Measurements from ENCODE around the gene NCEH1.

DNA sequence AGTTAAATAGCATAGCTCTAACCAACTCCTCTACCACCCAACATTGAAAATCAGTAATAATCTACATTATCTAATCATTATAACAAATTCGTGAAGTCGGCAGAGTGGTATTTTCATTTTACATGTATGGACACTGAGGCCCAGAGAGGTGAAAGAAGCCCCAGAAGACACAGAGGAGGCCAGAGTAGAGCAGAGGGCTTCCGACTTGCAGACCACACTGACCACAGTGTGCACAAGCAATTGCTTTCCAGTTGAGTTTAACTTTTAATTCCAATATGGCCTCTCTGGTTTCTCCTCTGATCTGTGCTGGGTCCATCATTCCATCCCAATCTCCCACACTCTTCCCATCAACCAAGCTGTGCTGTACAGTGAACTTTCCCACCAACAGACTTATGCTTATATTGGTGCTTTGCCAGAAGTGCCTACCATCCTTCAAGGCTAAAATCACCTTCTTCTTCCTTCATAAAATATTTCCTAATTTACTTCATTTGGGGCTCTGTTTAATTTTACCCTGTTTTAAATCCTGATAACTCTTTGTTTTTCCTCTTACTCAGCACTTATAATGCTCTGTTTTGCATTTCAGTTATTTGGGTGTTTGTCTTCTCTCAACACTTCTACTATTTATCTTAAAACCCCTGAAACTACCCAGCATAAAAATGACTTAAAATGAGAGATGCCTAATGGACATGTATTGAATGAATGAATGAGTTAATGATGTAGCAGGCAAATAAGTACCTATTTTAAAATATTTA is 105.8 kb downstream of the NCEH1 start:
- TF ChIP-seq, protein P1, sequence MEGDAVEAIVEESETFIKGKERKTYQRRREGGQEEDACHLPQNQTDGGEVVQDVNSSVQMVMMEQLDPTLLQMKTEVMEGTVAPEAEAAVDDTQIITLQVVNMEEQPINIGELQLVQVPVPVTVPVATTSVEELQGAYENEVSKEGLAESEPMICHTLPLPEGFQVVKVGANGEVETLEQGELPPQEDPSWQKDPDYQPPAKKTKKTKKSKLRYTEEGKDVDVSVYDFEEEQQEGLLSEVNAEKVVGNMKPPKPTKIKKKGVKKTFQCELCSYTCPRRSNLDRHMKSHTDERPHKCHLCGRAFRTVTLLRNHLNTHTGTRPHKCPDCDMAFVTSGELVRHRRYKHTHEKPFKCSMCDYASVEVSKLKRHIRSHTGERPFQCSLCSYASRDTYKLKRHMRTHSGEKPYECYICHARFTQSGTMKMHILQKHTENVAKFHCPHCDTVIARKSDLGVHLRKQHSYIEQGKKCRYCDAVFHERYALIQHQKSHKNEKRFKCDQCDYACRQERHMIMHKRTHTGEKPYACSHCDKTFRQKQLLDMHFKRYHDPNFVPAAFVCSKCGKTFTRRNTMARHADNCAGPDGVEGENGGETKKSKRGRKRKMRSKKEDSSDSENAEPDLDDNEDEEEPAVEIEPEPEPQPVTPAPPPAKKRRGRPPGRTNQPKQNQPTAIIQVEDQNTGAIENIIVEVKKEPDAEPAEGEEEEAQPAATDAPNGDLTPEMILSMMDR (IDR thresholded peaks at IDR 0.05; ENCODE audit: poor library complexity): no peak
- TF ChIP-seq EZH2 (IDR thresholded peaks at IDR 0.05; ENCODE audit: borderline replicate concordance): no peak
